Activated naive CD8-positive, alpha-beta T cell treated with anti-CD3 and anti-CD28 coated beads, Interleukin-2, amount 10 ng/mL, durations not matched to agents 7 days and 5 days (primary cell): ENCODE data around the gene RABL6. TPM values are rescaled to one million over a fixed set of nuclear protein-coding genes. Genes with fewer than 3 reads are reported as not detected.
A peak's percentile ranks its signal among the peaks of the same experiment; 100 is the strongest.
"Not testable (repeated sequence)": the region's sequence is repeated elsewhere in the genome, so short reads cannot be mapped to it uniquely, and the experiment has no call there.

ENCODE experiments used
- ATAC-seq: fragments of 150-1000 bp; cut with Tn5 transposase; one replicate; pipeline ENCODE4 v1.10.0; 2021; ENCODE audit warnings: low read depth, moderate library complexity
- POLR2A ChIA-PET: fragments of 350-600 bp; sonication (Branson Sonifier 250); formaldehyde crosslinking; loops from one replicate; lab custom pipeline; 2021; ENCODE audit warnings: antibody characterized with exemption; lab: Charles Lee
- DNase-seq: peaks from one replicate; pipeline ENCODE4 v3.0.0; 2021
- H3K27ac Mint-ChIP-seq: one replicate; pipeline ENCODE4 v1.8.0; 2022; ENCODE audit warnings: mild to moderate bottlenecking, mixed read lengths
- H3K27me3 Mint-ChIP-seq: one replicate; pipeline ENCODE4 v1.8.0; 2022; ENCODE audit warnings: mild to moderate bottlenecking, moderate library complexity, mixed read lengths
- H3K36me3 Mint-ChIP-seq: one replicate; pipeline ENCODE4 v1.8.0; 2021; ENCODE audit warnings: mild to moderate bottlenecking, mixed read lengths
- H3K4me1 Mint-ChIP-seq: one replicate; pipeline ENCODE4 v1.8.0; 2021; ENCODE audit warnings: mixed read lengths
- H3K4me3 Mint-ChIP-seq: one replicate; pipeline ENCODE4 v1.8.0; 2022; ENCODE audit warnings: mild to moderate bottlenecking, moderate library complexity, mixed read lengths
- H3K9me3 Mint-ChIP-seq: one replicate; pipeline ENCODE4 v1.8.0; 2021; ENCODE audit warnings: mixed read lengths
- total RNA-seq, 2 experiments: library from RNA; stranded (reverse); gene quantifications; one replicate each; pipeline ENCODE4 v1.2.3, GENCODE V29; 2021

Gene RABL6
- total RNA-seq, 2 experiments from 2014 or later: 91.1 to 98.4 TPM

DNA sequence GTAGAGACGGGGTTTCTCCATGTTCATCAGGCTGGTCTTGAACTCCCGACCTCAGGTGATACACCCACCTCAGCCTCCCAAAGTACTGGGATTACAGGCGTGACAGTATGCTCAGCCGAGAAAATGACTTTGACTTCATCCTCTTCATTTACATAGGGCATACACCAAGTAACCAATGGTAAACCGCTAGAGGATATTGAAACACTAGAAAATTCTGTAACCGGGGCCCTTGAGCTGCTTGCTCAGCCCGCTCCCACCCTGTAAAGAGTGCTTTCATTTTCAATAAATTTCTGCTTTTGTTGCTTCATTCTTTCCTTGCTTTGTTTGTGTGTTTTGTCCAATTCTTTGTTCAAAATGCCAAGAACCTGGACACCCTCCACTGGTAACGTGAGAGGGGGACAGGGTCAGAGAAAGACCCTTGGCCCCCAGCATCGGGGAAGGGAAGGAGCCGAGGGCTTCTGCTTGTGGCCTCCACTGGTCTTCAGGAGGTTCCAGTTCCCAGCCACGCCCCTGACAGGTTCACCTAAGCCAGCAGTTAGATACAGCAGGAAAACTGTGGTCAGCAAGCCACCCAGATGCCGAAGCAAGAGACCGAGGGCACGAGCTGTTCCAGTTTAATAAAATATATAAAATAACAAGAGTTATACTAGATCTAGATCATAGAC is 41.9 kb upstream of the RABL6 start:
- H3K27ac Mint-ChIP-seq, H3K4me3 Mint-ChIP-seq, H3K4me1 Mint-ChIP-seq, ATAC-seq, POLR2A ChIA-PET, H3K9me3 Mint-ChIP-seq, H3K36me3 Mint-ChIP-seq: not testable (repeated sequence)
- peak; percentile 26 for DNase-seq
- H3K27me3 Mint-ChIP-seq: peaks cover 13% of the 10 kb centered on the region

DNA sequence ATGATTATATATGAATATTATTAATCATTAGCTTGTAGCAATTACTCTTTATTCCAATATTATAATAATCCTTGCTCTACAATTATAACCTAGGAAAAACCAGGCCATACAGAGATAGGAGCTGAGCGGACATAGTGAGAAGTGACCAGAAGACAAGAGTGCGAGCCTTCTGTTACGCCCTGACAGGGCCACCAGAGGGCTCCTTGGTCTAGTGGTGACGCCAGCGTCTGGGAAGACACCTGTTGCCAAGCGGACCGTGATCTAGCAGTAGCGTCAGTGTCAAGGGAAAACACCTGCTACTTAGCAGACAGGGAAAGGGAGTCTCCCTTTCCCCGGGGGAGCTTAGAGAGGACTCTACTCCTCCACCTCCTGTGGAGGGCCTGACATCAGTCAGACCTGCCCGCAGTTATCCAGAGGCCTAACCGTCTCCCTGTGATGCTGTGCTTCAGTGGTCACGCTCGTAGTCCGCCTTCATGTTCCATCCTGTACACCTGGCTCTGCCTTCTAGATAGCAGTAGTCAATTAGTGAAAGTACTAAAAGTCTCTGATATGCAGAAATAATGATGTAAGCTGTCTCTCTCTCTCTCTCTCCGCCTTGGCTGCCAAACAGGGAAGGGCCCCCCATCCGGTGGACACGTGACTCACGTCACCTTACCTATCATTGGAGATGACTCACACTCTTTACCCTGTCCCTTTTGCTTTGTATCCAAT is 41.2 kb upstream of the RABL6 start:
- Mint-ChIP-seq H3K27me3 (peaks cover 13% of the 10 kb centered on the region), H3K27ac (peak overlapping the region; percentile 70), H3K4me3 (peak overlapping the region; percentile 4)
- H3K9me3 Mint-ChIP-seq, H3K36me3 Mint-ChIP-seq, POLR2A ChIA-PET, H3K4me1 Mint-ChIP-seq, ATAC-seq: not testable (repeated sequence)
- DNase-seq: peak; percentile 43

DNA sequence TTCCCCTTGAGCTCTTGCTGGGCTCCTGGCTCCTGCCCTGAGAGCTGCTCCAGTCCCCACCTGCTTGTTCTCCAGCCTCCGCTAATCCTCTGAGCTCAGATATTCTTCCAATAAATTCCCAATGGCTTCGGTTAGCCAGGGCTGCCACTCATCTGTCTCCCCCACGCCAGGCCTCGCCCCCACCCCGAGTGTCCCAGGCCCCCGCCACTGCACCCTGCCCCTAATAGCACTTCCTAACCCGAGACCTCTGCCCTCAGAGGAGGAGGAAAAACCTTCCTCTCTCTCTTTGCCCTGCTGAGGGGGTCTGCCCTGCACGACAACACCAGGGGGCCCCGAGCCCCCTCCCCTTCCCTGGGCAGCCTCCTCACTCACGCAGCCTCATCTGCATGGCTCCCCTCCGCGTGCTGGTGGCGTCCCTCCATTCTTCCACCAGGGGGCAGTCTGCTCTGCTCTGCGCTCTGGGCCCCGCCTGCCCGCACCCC is 38.0 kb upstream of the RABL6 start:
- Mint-ChIP-seq H3K4me3 (no peak overlapping the region), H3K9me3 (peaks cover 5% of the 10 kb centered on the region), H3K36me3 (peaks cover 2% of the 10 kb centered on the region), H3K4me1 (peaks cover 14% of the 10 kb centered on the region), H3K27me3 (peaks cover 15% of the 10 kb centered on the region), H3K27ac (no peak overlapping the region)
- ATAC-seq: peak; percentile 72
- POLR2A ChIA-PET: no interaction called here
- peak; percentile 68 for DNase-seq

DNA sequence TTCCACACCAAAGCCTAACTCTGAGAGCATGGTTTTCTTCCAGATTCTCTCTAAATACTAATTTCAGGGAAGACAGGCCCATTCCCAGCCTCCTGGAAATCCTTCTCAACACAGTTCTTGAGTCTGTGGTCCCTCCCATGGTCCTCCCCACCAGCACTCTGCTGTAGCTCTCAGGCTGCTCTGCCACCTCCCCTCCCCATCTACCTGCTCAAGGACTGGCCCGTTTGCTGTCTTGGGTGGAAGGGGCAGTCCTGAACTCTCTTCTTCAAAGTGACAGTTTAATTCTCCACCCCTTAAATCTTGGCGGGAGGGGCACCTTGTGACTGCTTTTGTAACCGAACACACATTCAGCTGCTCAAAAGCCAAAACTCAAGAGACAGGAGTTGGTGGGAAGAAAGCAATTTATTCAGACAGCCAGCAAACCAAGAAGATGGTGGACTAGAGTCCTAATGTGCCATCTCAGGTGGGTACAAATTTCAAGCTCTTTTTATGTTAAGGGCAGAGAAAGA is 35.8 kb upstream of the RABL6 start:
- POLR2A ChIA-PET: no interaction called here
- Mint-ChIP-seq H3K27ac (no peak overlapping the region), H3K36me3 (peaks cover 2% of the 10 kb centered on the region), H3K27me3 (peaks cover 12% of the 10 kb centered on the region), H3K4me3 (no peak overlapping the region), H3K9me3 (peaks cover 5% of the 10 kb centered on the region), H3K4me1 (peaks cover 11% of the 10 kb centered on the region)
- no peak for ATAC-seq
- peak; percentile 8 for DNase-seq

DNA sequence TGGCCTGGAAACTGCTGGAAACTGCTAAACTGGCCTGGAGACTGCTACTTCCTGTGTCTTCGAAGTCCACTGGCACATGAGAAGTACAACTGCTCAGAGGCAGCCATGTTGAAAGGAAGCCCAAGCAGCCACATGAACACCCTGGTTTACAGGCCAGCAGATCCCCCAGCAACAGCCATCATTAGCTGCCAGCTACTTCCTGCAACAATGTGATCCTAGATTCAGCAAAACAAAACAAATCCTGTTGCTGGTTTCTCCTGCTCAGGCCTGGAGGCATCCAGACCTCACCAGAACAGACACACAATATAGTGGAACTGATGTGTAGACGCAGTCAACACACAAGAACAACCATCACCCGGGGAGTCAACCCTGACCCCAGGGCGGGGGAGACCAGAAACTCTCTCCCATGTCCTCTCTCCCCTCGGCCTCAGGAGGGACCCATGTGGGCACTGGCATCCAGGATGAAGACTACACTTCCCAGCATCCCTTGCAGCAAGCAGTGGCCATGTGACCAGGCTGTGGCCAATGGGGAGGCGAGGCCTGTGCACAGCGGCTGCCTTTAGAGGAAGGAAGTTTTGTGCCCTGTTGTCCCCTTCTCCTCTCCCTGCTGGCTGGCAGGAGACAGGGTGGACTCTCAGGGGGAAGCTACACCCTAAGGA is 34.2 kb upstream of the RABL6 start:
- DNase-seq (peak; percentile 37), ATAC-seq (peak; percentile 68)
- peaks cover 9% of the 10 kb centered on the region for H3K4me1 Mint-ChIP-seq
- H3K9me3 Mint-ChIP-seq: peaks cover 5% of the 10 kb centered on the region
- POLR2A ChIA-PET: no interaction called here
- H3K4me3 Mint-ChIP-seq: no peak overlapping the region
- no peak overlapping the region for H3K27ac Mint-ChIP-seq
- H3K27me3 Mint-ChIP-seq: peaks cover 13% of the 10 kb centered on the region
- peaks cover 2% of the 10 kb centered on the region for H3K36me3 Mint-ChIP-seq

DNA sequence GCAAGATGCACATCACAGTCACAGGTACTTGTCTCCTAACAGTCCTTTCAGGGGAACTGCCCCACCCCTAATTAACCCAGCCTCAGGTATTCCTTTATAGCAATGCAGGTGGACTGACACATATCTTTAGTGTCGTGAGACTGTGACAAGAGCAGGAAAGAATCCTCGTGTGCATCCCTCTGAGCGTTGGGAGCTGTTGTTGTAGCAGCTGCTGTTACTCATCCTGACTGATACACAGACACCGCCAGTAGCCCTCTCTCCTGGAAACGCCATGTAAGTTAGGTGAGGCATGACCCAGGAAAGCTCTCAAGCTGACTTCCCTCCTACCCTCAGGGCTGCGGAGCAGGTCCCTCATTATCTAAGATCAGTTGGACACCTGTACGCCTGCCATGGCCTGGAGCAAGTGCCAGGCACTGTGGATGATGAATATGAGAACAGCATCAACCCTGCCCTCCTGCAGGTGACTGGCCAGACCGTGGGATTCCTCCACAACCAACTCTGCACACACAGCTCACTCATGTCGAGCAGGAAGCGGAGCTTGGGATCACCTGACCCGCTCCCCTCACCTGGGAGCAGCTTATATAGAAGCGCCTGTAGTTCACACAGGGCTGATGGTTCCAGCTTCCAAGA is 33.2 kb upstream of the RABL6 start:
- Mint-ChIP-seq H3K27ac (no peak overlapping the region), H3K4me1 (peaks cover 9% of the 10 kb centered on the region), H3K27me3 (peaks cover 20% of the 10 kb centered on the region), H3K9me3 (peaks cover 5% of the 10 kb centered on the region), H3K4me3 (no peak overlapping the region), H3K36me3 (peaks cover 2% of the 10 kb centered on the region)
- POLR2A ChIA-PET: no interaction called here
- peak; percentile 17 for DNase-seq
- ATAC-seq: no peak

DNA sequence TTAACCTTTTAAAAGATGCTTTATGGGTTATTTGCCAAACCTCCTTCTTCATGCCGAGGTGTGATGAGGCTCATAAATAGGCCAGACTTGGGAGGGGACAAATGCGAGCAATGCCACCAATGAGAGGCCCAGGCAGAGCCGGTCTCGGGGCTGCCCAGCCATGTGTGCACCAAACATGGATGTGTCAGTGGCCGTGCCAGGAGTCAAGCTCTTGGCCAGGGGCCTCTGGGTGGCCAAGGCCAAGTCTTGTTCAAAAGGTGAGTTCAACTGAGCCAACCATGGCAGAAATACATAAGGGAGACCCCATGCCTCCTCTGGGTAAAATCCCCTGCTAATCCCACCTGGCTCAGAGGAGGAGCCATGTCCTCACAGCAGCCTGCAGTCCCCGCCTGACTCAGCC is 32.6 kb upstream of the RABL6 start:
- DNase-seq (peak; percentile 19), ATAC-seq (no peak)
- Mint-ChIP-seq H3K36me3 (peaks cover 2% of the 10 kb centered on the region), H3K9me3 (peaks cover 5% of the 10 kb centered on the region), H3K4me1 (peaks cover 6% of the 10 kb centered on the region), H3K27me3 (peaks cover 24% of the 10 kb centered on the region), H3K4me3 (no peak overlapping the region), H3K27ac (no peak overlapping the region)
- POLR2A ChIA-PET: no interaction called here

DNA sequence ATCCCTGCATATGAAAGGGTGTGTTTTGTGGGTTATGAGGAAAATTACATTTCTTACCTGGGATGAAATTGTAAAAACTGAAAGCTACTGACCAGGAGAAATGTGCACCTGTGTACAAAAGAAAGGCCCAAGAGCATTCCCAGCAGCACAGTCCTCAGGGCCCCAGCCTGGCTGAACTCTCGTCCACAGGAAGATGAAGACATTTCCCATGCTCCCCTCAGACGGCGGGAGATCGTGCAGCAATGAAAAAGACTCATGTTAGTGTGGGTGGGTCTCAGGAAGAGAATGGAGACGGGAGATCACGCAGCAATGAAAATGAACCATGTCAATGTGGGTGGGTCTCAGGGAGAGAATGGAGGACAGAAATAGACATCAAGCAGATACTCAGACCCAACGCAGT is 30.8 kb upstream of the RABL6 start:
- peaks cover 28% of the 10 kb centered on the region for H3K27me3 Mint-ChIP-seq
- H3K36me3 Mint-ChIP-seq: peaks cover 2% of the 10 kb centered on the region
- DNase-seq (no peak), ATAC-seq (no peak)
- POLR2A ChIA-PET: no interaction called here
- H3K4me1 Mint-ChIP-seq: peaks cover 6% of the 10 kb centered on the region
- no peak overlapping the region for H3K4me3 Mint-ChIP-seq
- H3K9me3 Mint-ChIP-seq: peaks cover 5% of the 10 kb centered on the region
- no peak overlapping the region for H3K27ac Mint-ChIP-seq

DNA sequence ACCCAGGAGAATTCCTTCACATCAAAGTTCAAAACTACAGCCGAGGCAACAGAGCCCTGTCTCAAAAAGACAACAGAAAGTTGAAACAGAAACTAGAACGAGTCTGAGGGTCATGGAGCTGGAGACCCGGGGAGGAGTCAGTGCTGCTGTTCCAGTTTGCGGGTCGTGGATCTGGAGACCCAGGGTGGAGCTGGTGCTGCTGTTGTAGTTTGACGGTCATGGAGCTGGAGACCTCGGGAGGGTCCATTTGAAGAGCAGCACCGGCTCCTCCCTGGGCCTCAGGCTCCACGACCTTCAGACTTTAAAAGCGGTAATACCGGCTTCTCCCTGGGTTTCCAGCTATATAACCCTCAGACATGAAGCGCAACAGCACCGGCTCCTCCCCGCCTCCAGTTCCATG is 30.4 kb upstream of the RABL6 start:
- ATAC-seq (no peak), DNase-seq (no peak)
- Mint-ChIP-seq H3K27me3 (peaks cover 29% of the 10 kb centered on the region), H3K4me3 (no peak overlapping the region), H3K9me3 (peaks cover 5% of the 10 kb centered on the region), H3K36me3 (peaks cover 2% of the 10 kb centered on the region), H3K27ac (no peak overlapping the region), H3K4me1 (peaks cover 6% of the 10 kb centered on the region)
- POLR2A ChIA-PET: no interaction called here

DNA sequence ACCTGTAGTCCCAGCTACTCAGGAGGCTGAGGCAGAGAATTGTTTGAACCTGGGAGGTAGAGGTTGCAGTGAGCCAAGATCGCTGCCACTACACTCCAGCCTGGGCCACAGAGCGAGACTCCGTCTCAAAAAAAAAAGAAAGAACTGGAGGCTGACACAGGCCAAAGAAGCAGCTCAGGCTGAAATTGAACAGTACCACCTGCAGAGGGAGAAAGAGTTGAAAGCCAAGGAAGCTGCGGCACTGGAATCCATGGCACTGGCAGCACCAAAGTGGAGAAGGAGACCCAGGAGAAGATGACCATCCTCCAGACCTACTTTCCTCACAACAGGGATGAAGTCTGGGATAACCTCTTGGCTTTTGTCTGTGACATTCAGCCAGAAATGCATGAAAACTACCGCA is 27.9 kb upstream of the RABL6 start:
- Mint-ChIP-seq H3K4me1 (no peaks in the 10 kb centered on the region), H3K27me3 (peaks cover 29% of the 10 kb centered on the region), H3K4me3 (no peak overlapping the region), H3K36me3 (no peaks in the 10 kb centered on the region), H3K9me3 (no peaks in the 10 kb centered on the region), H3K27ac (no peak overlapping the region)
- POLR2A ChIA-PET: no interaction called here
- no peak for ATAC-seq
- no peak for DNase-seq

DNA sequence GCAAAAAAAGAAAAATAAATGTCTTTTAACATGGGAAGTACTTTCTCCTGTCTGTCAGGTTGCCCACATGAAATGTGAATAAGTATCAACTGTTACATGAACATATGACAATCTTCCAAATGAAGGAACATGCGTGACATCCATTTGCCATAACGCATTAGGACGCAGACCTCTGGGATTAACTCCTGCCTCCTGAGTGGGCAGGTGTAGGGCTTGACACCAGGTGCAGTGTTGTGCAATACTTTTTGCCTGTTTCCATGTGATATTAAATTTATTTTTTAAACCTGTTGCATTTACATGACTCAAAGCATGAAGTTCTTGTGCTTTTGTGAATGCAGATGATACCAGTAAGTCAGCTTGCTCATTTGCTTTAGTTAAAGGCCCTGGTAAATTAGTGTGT is 25.3 kb upstream of the RABL6 start:
- ATAC-seq: no peak
- no peak for DNase-seq
- Mint-ChIP-seq H3K4me3 (no peak overlapping the region), H3K27ac (no peak overlapping the region), H3K9me3 (no peaks in the 10 kb centered on the region), H3K36me3 (no peaks in the 10 kb centered on the region), H3K27me3 (peaks cover 32% of the 10 kb centered on the region), H3K4me1 (peaks cover 3% of the 10 kb centered on the region)
- POLR2A ChIA-PET: no interaction called here

DNA sequence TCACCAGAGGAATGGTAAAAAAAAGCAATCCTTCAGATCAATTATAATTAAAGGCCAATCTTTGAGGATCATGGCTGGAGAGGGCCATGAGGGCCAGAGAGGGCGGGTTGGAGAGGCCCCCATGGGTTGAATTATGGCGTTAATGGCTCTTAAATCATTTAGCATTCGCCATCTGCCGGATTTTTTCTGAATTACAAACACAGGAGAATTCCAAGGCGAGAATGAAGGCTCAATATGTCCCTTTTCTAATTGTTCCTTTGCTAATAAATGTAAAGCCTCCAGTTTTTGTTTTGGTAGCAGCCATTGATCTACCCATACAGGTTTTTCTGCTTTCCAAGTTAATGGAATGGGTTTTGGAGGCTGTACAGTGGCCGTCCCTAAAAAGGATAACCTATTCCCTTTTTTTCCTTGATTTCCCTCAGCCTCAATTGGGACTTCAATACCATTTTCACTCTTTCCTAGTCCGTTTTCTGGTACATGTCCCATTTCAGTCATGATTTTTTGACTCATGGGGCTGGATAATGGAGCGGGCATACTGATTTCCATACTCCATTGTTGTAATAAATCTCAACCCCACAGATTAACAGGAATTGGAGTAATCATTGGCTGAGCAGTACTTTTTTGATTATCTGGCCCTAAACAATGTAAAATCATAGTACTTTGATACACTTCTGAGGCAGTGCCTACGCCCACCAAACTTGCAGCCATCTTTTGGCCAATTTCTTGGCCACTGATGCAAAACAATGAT is 23.3 kb upstream of the RABL6 start:
- ATAC-seq (no peak), DNase-seq (no peak)
- Mint-ChIP-seq H3K36me3 (no peaks in the 10 kb centered on the region), H3K4me1 (peaks cover 14% of the 10 kb centered on the region), H3K9me3 (no peaks in the 10 kb centered on the region), H3K4me3 (no peak overlapping the region), H3K27ac (no peak overlapping the region), H3K27me3 (peaks cover 19% of the 10 kb centered on the region)
- POLR2A ChIA-PET: no interaction called here

DNA sequence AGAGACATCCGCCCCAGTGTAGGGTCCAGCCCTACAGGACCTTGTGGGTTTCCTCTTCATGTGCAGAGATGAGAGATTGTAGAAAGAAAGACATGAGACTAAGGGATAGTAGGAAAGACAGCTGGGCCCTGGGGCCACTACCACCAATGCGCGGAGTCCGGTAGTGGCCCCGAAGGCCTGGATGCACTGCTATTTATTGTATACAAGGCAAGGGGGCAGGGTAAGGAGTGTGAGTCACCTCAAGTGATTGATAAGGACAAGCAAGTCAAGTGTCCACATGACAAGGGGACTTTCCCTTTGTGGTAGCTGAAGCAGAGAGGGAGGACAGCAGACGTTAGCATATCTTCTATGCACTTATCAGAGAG is 22.8 kb upstream of the RABL6 start:
- POLR2A ChIA-PET: no interaction called here
- Mint-ChIP-seq H3K4me3 (no peak overlapping the region), H3K36me3 (no peaks in the 10 kb centered on the region), H3K27me3 (peaks cover 15% of the 10 kb centered on the region), H3K4me1 (peaks cover 14% of the 10 kb centered on the region), H3K27ac (no peak overlapping the region), H3K9me3 (no peaks in the 10 kb centered on the region)
- no peak for ATAC-seq
- no peak for DNase-seq
